GM18873 (cell line): ENCODE data around the gene TAAR2.
"Not testable (repeated sequence)": the region's sequence is repeated elsewhere in the genome, so short reads cannot be mapped to it uniquely, and the experiment has no call there.

Source experiments
- ATAC-seq: cut with Tn5 transposase; IDR thresholded peaks from one replicate; pipeline ENCODE4 v1.9.1; 2021; ENCODE audit warnings: mild to moderate bottlenecking, moderate library complexity, moderate number of reproducible peaks; ENCODE audit not compliant: unreplicated experiment, low FRiP score

The TAAR2 gene

GRCh38 chr6:132624175-132624574 lies at the start of gene TAAR2:
Gene TAAR2, minus strand, starts transcription at chr6:132624275. Its CDS starts 0 bp downstream, at chr6:132624275.
- no peak for ATAC-seq

- no peak for ATAC-seq
Measured at GRCh38 chr6:132673376-132674094, 49.5 kb upstream of the TAAR2 start.

- ATAC-seq: no peak
Measured at GRCh38 chr6:132671295-132671694, 47.2 kb upstream of the TAAR2 start.

- no peak for ATAC-seq
Measured at GRCh38 chr6:132669690-132670291, 45.7 kb upstream of the TAAR2 start.

GRCh38 chr6:132666118-132666517 lies 42.0 kb upstream of the TAAR2 start:
- ATAC-seq: no peak

- ATAC-seq: no peak
Measured at GRCh38 chr6:132664309-132665034, 40.4 kb upstream of the TAAR2 start.

GRCh38 chr6:132663661-132664060 lies 39.6 kb upstream of the TAAR2 start:
- ATAC-seq: no peak

- no peak for ATAC-seq
Measured at GRCh38 chr6:132661906-132662305, 37.8 kb upstream of the TAAR2 start.

GRCh38 chr6:132659082-132659481 lies 35.0 kb upstream of the TAAR2 start, which contains the start of gene TAAR1:
Gene TAAR1, minus strand, starts transcription at chr6:132659182. Its CDS starts 13,179 bp downstream, at chr6:132646003.
- no peak for ATAC-seq

- ATAC-seq: no peak
Measured at GRCh38 chr6:132651062-132651461, 27.0 kb upstream of the TAAR2 start.

- no peak for ATAC-seq
Measured at GRCh38 chr6:132650429-132650828, 26.4 kb upstream of the TAAR2 start.

- ATAC-seq: no peak
Measured at GRCh38 chr6:132648828-132649227, 24.8 kb upstream of the TAAR2 start.

GRCh38 chr6:132648356-132648755 lies 24.3 kb upstream of the TAAR2 start:
- peak; percentile 79 for ATAC-seq

- ATAC-seq: no peak
Measured at GRCh38 chr6:132643547-132643946, 19.5 kb upstream of the TAAR2 start.

GRCh38 chr6:132637135-132637534 lies 13.1 kb upstream of the TAAR2 start:
- not testable (repeated sequence) for ATAC-seq

GRCh38 chr6:132635906-132636305 lies 11.8 kb upstream of the TAAR2 start:
- not testable (repeated sequence) for ATAC-seq

- not testable (repeated sequence) for ATAC-seq
Measured at GRCh38 chr6:132635288-132635687, 11.2 kb upstream of the TAAR2 start.

- ATAC-seq: no peak
Measured at GRCh38 chr6:132634796-132635195, 10.7 kb upstream of the TAAR2 start.

- ATAC-seq: no peak
Measured at GRCh38 chr6:132633362-132633761, 9.3 kb upstream of the TAAR2 start.

- ATAC-seq: no peak
Measured at GRCh38 chr6:132623106-132623845, 799 bp downstream of the TAAR2 start.

- no peak for ATAC-seq
Measured at GRCh38 chr6:132616677-132617076, 7.4 kb downstream of the TAAR2 start.
